GM13976 (cell line): ENCODE measurements around the gene RPS6KL1.

Experiments
- DNase-seq: peaks from one replicate; pipeline ENCODE4 v3.0.0; 2012; ENCODE audit warnings: low spot score
- in situ Hi-C: fragments of 300-500 bp; cut with MboI; formaldehyde crosslinking; loops from one replicate; pipeline ENCODE4 v1.12.0; 2022; ENCODE audit warnings: low sequenced_read_pairs, mixed read lengths, inconsistent platforms; ENCODE audit not compliant: unreplicated experiment
- TF ChIP-seq, protein P1 (sequence below): IDR thresholded peaks from 2 replicates; pipeline ENCODE4 v1.5.1; 2012; ENCODE audit warnings: borderline replicate concordance, mild to moderate bottlenecking; ENCODE audit not compliant: insufficient read depth; ENCODE audit errors: extremely low read depth, missing control alignments, control extremely low read depth

RPS6KL1 gene

GRCh38 chr14:74905595-74906142 lies 17.4 kb downstream of the RPS6KL1 start:
- in situ Hi-C loops: no loop called here

GRCh38 chr14:74904635-74905503 lies 18.2 kb downstream of the RPS6KL1 start:
- no peak for DNase-seq
- in situ Hi-C loops: no loop called here
- TF ChIP-seq, protein P1, sequence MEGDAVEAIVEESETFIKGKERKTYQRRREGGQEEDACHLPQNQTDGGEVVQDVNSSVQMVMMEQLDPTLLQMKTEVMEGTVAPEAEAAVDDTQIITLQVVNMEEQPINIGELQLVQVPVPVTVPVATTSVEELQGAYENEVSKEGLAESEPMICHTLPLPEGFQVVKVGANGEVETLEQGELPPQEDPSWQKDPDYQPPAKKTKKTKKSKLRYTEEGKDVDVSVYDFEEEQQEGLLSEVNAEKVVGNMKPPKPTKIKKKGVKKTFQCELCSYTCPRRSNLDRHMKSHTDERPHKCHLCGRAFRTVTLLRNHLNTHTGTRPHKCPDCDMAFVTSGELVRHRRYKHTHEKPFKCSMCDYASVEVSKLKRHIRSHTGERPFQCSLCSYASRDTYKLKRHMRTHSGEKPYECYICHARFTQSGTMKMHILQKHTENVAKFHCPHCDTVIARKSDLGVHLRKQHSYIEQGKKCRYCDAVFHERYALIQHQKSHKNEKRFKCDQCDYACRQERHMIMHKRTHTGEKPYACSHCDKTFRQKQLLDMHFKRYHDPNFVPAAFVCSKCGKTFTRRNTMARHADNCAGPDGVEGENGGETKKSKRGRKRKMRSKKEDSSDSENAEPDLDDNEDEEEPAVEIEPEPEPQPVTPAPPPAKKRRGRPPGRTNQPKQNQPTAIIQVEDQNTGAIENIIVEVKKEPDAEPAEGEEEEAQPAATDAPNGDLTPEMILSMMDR: no peak

More at GRCh38 chr14:74905595-74906142, 17.4 kb downstream of the RPS6KL1 start:
- peak; percentile 83 for DNase-seq
- TF ChIP-seq, protein P1: peak; percentile 89

DNA sequence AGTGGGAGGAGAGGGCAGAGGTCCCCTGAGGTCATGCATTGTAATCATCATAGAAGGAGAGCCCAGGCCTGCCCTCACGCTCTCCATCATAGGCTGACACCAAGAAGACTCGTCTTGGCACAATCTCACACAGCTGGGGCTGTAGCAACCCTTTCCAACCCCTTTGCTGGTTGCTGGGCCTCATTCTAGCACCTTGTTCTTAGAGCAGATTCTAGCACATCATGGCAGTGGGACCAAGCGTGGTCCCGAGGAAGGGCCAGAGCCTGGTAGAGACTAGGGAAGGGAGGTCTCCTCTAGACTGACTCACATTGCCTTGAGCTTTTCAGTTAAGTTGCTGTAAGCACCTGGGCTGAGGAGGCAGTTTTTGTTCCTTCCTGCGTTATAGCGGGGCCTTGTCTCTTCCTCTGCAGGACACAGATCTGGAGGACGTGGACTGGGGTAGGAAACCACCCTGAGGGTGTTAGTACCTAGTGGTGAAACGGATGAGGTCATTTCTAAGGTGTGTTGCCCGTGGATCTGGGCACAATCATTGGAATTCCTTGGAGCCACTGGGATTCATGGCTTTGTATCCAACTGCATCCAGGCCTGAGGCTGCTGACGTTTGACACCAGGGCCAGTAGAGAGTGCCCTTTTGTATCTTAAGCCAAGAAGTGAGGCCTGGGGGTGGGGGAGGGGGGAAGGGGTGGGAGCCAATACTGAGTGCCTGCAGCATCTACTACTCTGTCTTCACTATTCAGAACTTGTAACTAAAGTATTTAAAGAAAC lies 19.9 kb downstream of the RPS6KL1 start:
- TF ChIP-seq, protein P1: no peak
- DNase-seq: no peak
- in situ Hi-C loops: no loop called here

- in situ Hi-C loops: no loop called here
- TF ChIP-seq, protein P1: no peak
- DNase-seq: no peak
These were observed 24.4 kb downstream of the RPS6KL1 start for GRCh38 chr14:74898694-74899093.

DNA sequence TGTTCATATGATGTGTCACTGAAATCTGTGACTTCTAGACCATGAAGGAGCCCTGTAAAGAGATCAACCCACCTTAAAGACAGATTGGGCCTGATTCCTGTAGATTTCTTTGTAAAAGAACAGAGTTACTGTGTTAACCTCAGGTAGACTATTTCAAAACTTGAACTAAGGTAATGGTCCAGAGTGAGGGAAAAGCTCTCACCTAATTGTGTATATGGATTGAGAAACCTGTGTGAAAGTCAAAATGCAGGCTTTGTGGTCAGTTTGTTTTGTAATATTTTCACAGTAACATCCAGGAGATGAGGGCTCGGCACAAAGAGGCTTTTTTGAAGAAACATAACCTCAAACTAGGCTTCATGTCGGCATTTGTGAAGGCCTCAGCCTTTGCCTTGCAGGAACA lies 25.0 kb downstream of the RPS6KL1 start:
- TF ChIP-seq, protein P1: no peak
- in situ Hi-C loops: no loop called here
- DNase-seq: no peak

GRCh38 chr14:74897642-74898041 lies 25.4 kb downstream of the RPS6KL1 start:
- no peak for DNase-seq
- in situ Hi-C loops: no loop called here
- TF ChIP-seq, protein P1: no peak
